ENCODE results near the gene C3orf80. TPM values are rescaled to one million over a fixed set of nuclear protein-coding genes. Genes with fewer than 3 reads are reported as not detected.

The C3orf80 gene
- total and polyA plus RNA-seq, 10 of the 15 experiments (the other 5 are each of a cell fraction or from before 2014, with no cell fraction given), result 0.02 to 0.04 TPM; not detected in 8

- Histone ChIP-seq H3K79me2 (ENCODE audit: control insufficient read depth, insufficient read depth, low read length) (no peaks in the 10 kb centered on the region), H3K36me3 (ENCODE audit: control insufficient read depth in 2 of 2, insufficient read depth in 2 of 2, low read length in 1 of 2) (no peaks in the 10 kb centered on the region), H3K27ac (ENCODE audit: control insufficient read depth, insufficient read depth) (no peak overlapping the region), H2AFZ (ENCODE audit: control insufficient read depth, low read depth, low read length) (no peak overlapping the region), H3K27me3 (replicated peaks in 1 of 2; ENCODE audit: control insufficient read depth in 2 of 2, insufficient read depth in 2 of 2, low read length in 1 of 2) (peaks cover 7 to 27% of the 10 kb centered on the region in 2 experiments), H4K20me1 (ENCODE audit: control insufficient read depth, insufficient read depth) (no peaks in the 10 kb centered on the region), H3K4me3 (no peak overlapping the region), H3K4me1 (ENCODE audit: control insufficient read depth, insufficient read depth, low read length) (peaks cover 7% of the 10 kb centered on the region; the same call in 1 of the 2 replicates), H3K4me2 (ENCODE audit: control insufficient read depth, insufficient read depth) (no peak overlapping the region), H3K9me3 (replicated peaks; ENCODE audit: control insufficient read depth, insufficient read depth, low read length) (no peaks in the 10 kb centered on the region), H3K9ac (ENCODE audit: control insufficient read depth, insufficient read depth, low read length) (no peak overlapping the region)
- no peak for TF ChIP-seq ASH2L (IDR thresholded peaks at IDR 0.05; ENCODE audit: borderline replicate concordance, low read depth)
- TF ChIP-seq, protein P1, sequence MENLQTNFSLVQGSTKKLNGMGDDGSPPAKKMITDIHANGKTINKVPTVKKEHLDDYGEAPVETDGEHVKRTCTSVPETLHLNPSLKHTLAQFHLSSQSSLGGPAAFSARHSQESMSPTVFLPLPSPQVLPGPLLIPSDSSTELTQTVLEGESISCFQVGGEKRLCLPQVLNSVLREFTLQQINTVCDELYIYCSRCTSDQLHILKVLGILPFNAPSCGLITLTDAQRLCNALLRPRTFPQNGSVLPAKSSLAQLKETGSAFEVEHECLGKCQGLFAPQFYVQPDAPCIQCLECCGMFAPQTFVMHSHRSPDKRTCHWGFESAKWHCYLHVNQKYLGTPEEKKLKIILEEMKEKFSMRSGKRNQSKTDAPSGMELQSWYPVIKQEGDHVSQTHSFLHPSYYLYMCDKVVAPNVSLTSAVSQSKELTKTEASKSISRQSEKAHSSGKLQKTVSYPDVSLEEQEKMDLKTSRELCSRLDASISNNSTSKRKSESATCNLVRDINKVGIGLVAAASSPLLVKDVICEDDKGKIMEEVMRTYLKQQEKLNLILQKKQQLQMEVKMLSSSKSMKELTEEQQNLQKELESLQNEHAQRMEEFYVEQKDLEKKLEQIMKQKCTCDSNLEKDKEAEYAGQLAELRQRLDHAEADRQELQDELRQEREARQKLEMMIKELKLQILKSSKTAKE (IDR thresholded peaks at IDR 0.05; ENCODE audit: low read depth, poor library complexity, severe bottlenecking), result no peak
- no peak for TF ChIP-seq SP1 (IDR thresholded peaks at IDR 0.05; ENCODE audit: low read depth, low read length)
- no peak for TF ChIP-seq CEBPZ (IDR thresholded peaks at IDR 0.05; ENCODE audit: low read depth, low read length)
- TF ChIP-seq, protein P2, sequence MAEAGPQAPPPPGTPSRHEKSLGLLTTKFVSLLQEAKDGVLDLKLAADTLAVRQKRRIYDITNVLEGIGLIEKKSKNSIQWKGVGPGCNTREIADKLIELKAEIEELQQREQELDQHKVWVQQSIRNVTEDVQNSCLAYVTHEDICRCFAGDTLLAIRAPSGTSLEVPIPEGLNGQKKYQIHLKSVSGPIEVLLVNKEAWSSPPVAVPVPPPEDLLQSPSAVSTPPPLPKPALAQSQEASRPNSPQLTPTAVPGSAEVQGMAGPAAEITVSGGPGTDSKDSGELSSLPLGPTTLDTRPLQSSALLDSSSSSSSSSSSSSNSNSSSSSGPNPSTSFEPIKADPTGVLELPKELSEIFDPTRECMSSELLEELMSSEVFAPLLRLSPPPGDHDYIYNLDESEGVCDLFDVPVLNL (IDR thresholded peaks at IDR 0.05; ENCODE audit: low read depth, low read length), result no peak
- no peak for TF ChIP-seq RELB (IDR thresholded peaks at IDR 0.05; ENCODE audit: low read depth)
- TF ChIP-seq BACH1 (IDR thresholded peaks at IDR 0.05; ENCODE audit: borderline replicate concordance), result no peak
- no peak for TF ChIP-seq FOS (IDR thresholded peaks at IDR 0.05; ENCODE audit: borderline replicate concordance, extremely low read depth, insufficient read length)
- TF ChIP-seq ATF7 (IDR thresholded peaks at IDR 0.05; ENCODE audit: low read depth), result no peak
- TF ChIP-seq CBX3 (IDR thresholded peaks at IDR 0.05; ENCODE audit: borderline replicate concordance, low read depth), result no peak
- TF ChIP-seq CEBPB (IDR thresholded peaks at IDR 0.05; ENCODE audit: borderline replicate concordance in 1 of 2, low read depth in 2 of 2, low read length in 2 of 2), result no peak
- TF ChIP-seq TCF7 (IDR thresholded peaks at IDR 0.05; ENCODE audit: borderline replicate concordance), result no peak
- no peak for TF ChIP-seq SUZ12 (IDR thresholded peaks at IDR 0.05; ENCODE audit: unreplicated experiment)
- TF ChIP-seq NFXL1 (IDR thresholded peaks at IDR 0.05; ENCODE audit: borderline replicate concordance), result no peak
- SMC1A ChIA-PET (ENCODE audit: uncharacterized antibody, unreplicated experiment), result no interaction called here
- POLR2A ChIA-PET, result no interaction called here
- in situ Hi-C loops (cut with MboI), result no loop called here
- no TSS peak for BruUV-seq (replicated peaks)
- 21% methylated on average over 12 of the region's 12 CpGs for WGBS (ENCODE audit: insufficient coverage, insufficient replicate concordance, low lambda C conversion rate, missing lambda C conversion rate)
- intact Hi-C loops (cut with micrococcal nuclease; ENCODE audit: unreplicated experiment), result loop anchor here (10.0 kb wide), 1 partner anchor 339 kb away; no protein-coding TSS in a partner anchor
- RAD21 ChIA-PET (ENCODE audit: unreplicated experiment), result no interaction called here
- no peak for DNase-seq (ENCODE audit: low read depth, low spot score)
- no peak for ATAC-seq
- CTCF ChIA-PET, result no interaction called here
- FAIRE-seq, result no peak
Measured at GRCh38 chr3:160224256-160224655, 966 bp upstream of the C3orf80 start.

Data from GM12878 (cell line).